Spinal cord (tissue), 10 donors: ENCODE results near the gene ATG16L1. TPM values are rescaled to one million over a fixed set of nuclear protein-coding genes. Genes with fewer than 3 reads are reported as not detected.

Experiments used
- DNase-seq, 6 donors: peaks; one replicate each; pipeline versions ENCODE4 v3.0.0 to v3.0.0-alpha.2; 2013 to 2015; ENCODE audit warnings: low spot score in 6 of 6, low read depth in 4 of 6
- H3K27ac ChIP-seq: one replicate; pipeline ENCODE4 v1.5.1; 2013; ENCODE audit warnings: low read depth, low read length, control low read depth
- H3K27me3 ChIP-seq: one replicate; pipeline ENCODE4 v1.6.1; 2013; ENCODE audit warnings: low read length; ENCODE audit not compliant: control insufficient read depth, insufficient read depth
- H3K36me3 ChIP-seq: one replicate; pipeline ENCODE4 v1.6.1; 2013; ENCODE audit warnings: low read length; ENCODE audit not compliant: control insufficient read depth, insufficient read depth
- H3K4me1 ChIP-seq: one replicate; pipeline ENCODE4 v1.6.1; 2013; ENCODE audit warnings: low read length; ENCODE audit not compliant: control insufficient read depth, insufficient read depth
- H3K4me3 ChIP-seq: one replicate; pipeline ENCODE4 v1.5.1; 2013; ENCODE audit warnings: low read depth, low read length, control low read depth
- H3K9me3 ChIP-seq: one replicate; pipeline ENCODE4 v1.6.1; 2013; ENCODE audit warnings: low read length; ENCODE audit not compliant: control insufficient read depth, insufficient read depth
- WGBS: methylation state at CpG from one replicate; pipeline ENCODE4 v1.1.5; 2013; ENCODE audit warnings: missing lambda C conversion rate; ENCODE audit not compliant: insufficient coverage; 5-methylcytosine and 5-hydroxymethylcytosine counted together
- polyA plus RNA-seq, 2 donors: library from polyadenylated mRNA; unstranded; fragments of 120-200 nt; gene quantifications; one replicate each; pipeline ENCODE4 v1.2.1, GENCODE V29; 2013; ENCODE audit not compliant: insufficient read length in 2 of 2
- total RNA-seq, 2 donors: library from RNA; depleted of rRNA in 1 of 2; stranded (reverse); fragments of 120-200 nt in 1 of 2; fragments of >200 nt in 1 of 2; gene quantifications; one replicate each; pipeline versions ENCODE4 v1.2.3 to v1.2.4, GENCODE V29; 2013 to 2014
- donor health status: healthy.

The ATG16L1 gene
- total and polyA plus RNA-seq, 4 donors, result 25.8 to 39.5 (median 30.9) TPM

GRCh38 chr2:233297076-233297475 is 45.6 kb downstream of the ATG16L1 start:
- 92% methylated on average over 4 of the region's 7 CpGs for WGBS
- Histone ChIP-seq H3K27me3 (no peaks in the 10 kb centered on the region), H3K9me3 (no peaks in the 10 kb centered on the region), H3K36me3 (peaks cover 40% of the 10 kb centered on the region), H3K27ac (no peak overlapping the region), H3K4me1 (no peaks in the 10 kb centered on the region), H3K4me3 (no peak overlapping the region)
- DNase-seq, result no peak

- H3K27ac ChIP-seq, result no peak overlapping the region
- no peaks in the 10 kb centered on the region for H3K4me1 ChIP-seq
- WGBS, result 96% methylated on average over 4 of the region's 4 CpGs
- H3K27me3 ChIP-seq, result no peaks in the 10 kb centered on the region
- H3K9me3 ChIP-seq, result no peaks in the 10 kb centered on the region
- no peak for DNase-seq
- H3K4me3 ChIP-seq, result no peak overlapping the region
- H3K36me3 ChIP-seq, result peaks cover 7% of the 10 kb centered on the region
Measured at GRCh38 chr2:233300401-233300800, 48.9 kb downstream of the ATG16L1 start.

- Histone ChIP-seq H3K4me1 (no peaks in the 10 kb centered on the region), H3K4me3 (no peak overlapping the region), H3K36me3 (peaks cover 2% of the 10 kb centered on the region), H3K9me3 (no peaks in the 10 kb centered on the region), H3K27me3 (no peaks in the 10 kb centered on the region), H3K27ac (no peak overlapping the region)
- no CpG with 5 or more reads among the region's 2 CpGs for WGBS
- DNase-seq, result no peak
Measured at GRCh38 chr2:233301248-233301647, 49.8 kb downstream of the ATG16L1 start.

GRCh38 chr2:233301811-233302210 is 50.3 kb downstream of the ATG16L1 start:
- Histone ChIP-seq H3K36me3 (no peaks in the 10 kb centered on the region), H3K27me3 (no peaks in the 10 kb centered on the region), H3K9me3 (no peaks in the 10 kb centered on the region), H3K4me3 (no peak overlapping the region), H3K27ac (no peak overlapping the region), H3K4me1 (no peaks in the 10 kb centered on the region)
- DNase-seq, result no peak
- WGBS, result no CpG with 5 or more reads among the region's 6 CpGs

GRCh38 chr2:233303252-233303651 is 51.8 kb downstream of the ATG16L1 start:
- Histone ChIP-seq H3K9me3 (no peaks in the 10 kb centered on the region), H3K4me3 (no peak overlapping the region), H3K36me3 (no peaks in the 10 kb centered on the region), H3K4me1 (no peaks in the 10 kb centered on the region), H3K27me3 (no peaks in the 10 kb centered on the region), H3K27ac (no peak overlapping the region)
- 91% methylated on average over 3 of the region's 3 CpGs for WGBS
- no peak for DNase-seq

- no peak within 1 kb of the TSS for H3K27ac ChIP-seq
- no peaks in the 10 kb centered on the region for H3K9me3 ChIP-seq
- no peaks in the 10 kb centered on the region for H3K36me3 ChIP-seq
- no peak within 1 kb of the TSS for H3K4me3 ChIP-seq
- WGBS, result 90% methylated on average over 6 of the region's 7 CpGs
- no peaks in the 10 kb centered on the region for H3K4me1 ChIP-seq
- H3K27me3 ChIP-seq, result no peaks in the 10 kb centered on the region
- no peak for DNase-seq
Measured at GRCh38 chr2:233307565-233307964, 56.1 kb downstream of the ATG16L1 start, which contains the start of gene SAG. TSS of gene SAG (plus strand) at chr2:233307816. CDS start at chr2:233309190, 1,374 bp downstream.

- no peak for DNase-seq
- H3K27me3 ChIP-seq, result no peaks in the 10 kb centered on the region
- no peak overlapping the region for H3K4me3 ChIP-seq
- no peaks in the 10 kb centered on the region for H3K9me3 ChIP-seq
- no peak overlapping the region for H3K27ac ChIP-seq
- H3K36me3 ChIP-seq, result no peaks in the 10 kb centered on the region
- no peaks in the 10 kb centered on the region for H3K4me1 ChIP-seq
- WGBS, result 100% methylated on average over 1 of the region's 11 CpGs
Measured at GRCh38 chr2:233311241-233311926, 59.9 kb downstream of the ATG16L1 start.

- Histone ChIP-seq H3K4me3 (no peak overlapping the region), H3K27me3 (no peaks in the 10 kb centered on the region), H3K27ac (no peak overlapping the region), H3K4me1 (no peaks in the 10 kb centered on the region), H3K36me3 (no peaks in the 10 kb centered on the region), H3K9me3 (no peaks in the 10 kb centered on the region)
- DNase-seq, result no peak
- WGBS, result 73% methylated on average over 8 of the region's 8 CpGs
Measured at GRCh38 chr2:233312874-233313273, 61.4 kb downstream of the ATG16L1 start.

GRCh38 chr2:233314180-233314925 is 62.9 kb downstream of the ATG16L1 start:
- no peaks in the 10 kb centered on the region for H3K9me3 ChIP-seq
- H3K27ac ChIP-seq, result no peak overlapping the region
- no peaks in the 10 kb centered on the region for H3K4me1 ChIP-seq
- no peak for DNase-seq
- H3K27me3 ChIP-seq, result no peaks in the 10 kb centered on the region
- H3K36me3 ChIP-seq, result no peaks in the 10 kb centered on the region
- no peak overlapping the region for H3K4me3 ChIP-seq
- 92% methylated on average over 17 of the region's 20 CpGs for WGBS
